ENCODE measurements around the gene TFCP2L1. TPM values are rescaled to one million over a fixed set of nuclear protein-coding genes. Genes with fewer than 3 reads are reported as not detected.

Gene TFCP2L1
- total RNA-seq, 2 experiments from 2014 or later: 0.17 to 0.30 TPM

- no peaks in the 10 kb centered on the region for H3K36me3 ChIP-seq (ENCODE audit: insufficient read depth, low read length)
- peaks cover 6% of the 10 kb centered on the region for H3K27me3 Mint-ChIP-seq
- ChIA-PET CTCF (no interaction called here), POLR2A (no interaction called here)
- no peaks in the 10 kb centered on the region for H3K4me1 Mint-ChIP-seq (ENCODE audit: low read depth)
- H3K4me1 ChIP-seq (ENCODE audit: insufficient read depth, low read length): no peaks in the 10 kb centered on the region
- no peak overlapping the region for H3K4me3 ChIP-seq (ENCODE audit: low read length)
- H3K36me3 Mint-ChIP-seq (ENCODE audit: low read depth): no peaks in the 10 kb centered on the region
- DNase-seq (no peak), ATAC-seq (ENCODE audit: poor library complexity) (no peak)
- peaks cover 2% of the 10 kb centered on the region for H3K9me3 Mint-ChIP-seq
- intact Hi-C loops (cut with DNase I, micrococcal nuclease): no loop called here
- no peak overlapping the region for H3K27ac Mint-ChIP-seq
- peaks cover 0 to 10% of the 10 kb centered on the region in 2 experiments for H3K9me3 ChIP-seq (ENCODE audit: control insufficient read depth in 1 of 2, insufficient read depth in 1 of 2, low read length in 2 of 2)
- H3K27ac ChIP-seq (ENCODE audit: low read depth in 1 of 2, low read length in 2 of 2): no peak overlapping the region
- no peak overlapping the region for H3K4me3 Mint-ChIP-seq
- H3K27me3 ChIP-seq (ENCODE audit: control insufficient read depth in 1 of 2, insufficient read depth in 2 of 2, low read length in 2 of 2): peaks cover 0 to 3% of the 10 kb centered on the region in 2 experiments
- no peak for TF ChIP-seq CTCF (IDR thresholded peaks at IDR 0.05)
Observed at GRCh38 chr2:121219866-121220265, 65.1 kb downstream of the TFCP2L1 start.

- no peak for ATAC-seq (ENCODE audit: poor library complexity)
Observed at GRCh38 chr2:121218386-121218938, 66.5 kb downstream of the TFCP2L1 start.

GRCh38 chr2:121217627-121218026, 67.4 kb downstream of the TFCP2L1 start:
- no peaks in the 10 kb centered on the region for H3K4me1 ChIP-seq (ENCODE audit: insufficient read depth, low read length)
- Mint-ChIP-seq H3K36me3 (ENCODE audit: low read depth) (no peaks in the 10 kb centered on the region), H3K4me3 (no peak overlapping the region), H3K4me1 (ENCODE audit: low read depth) (no peaks in the 10 kb centered on the region), H3K27ac (no peak overlapping the region), H3K27me3 (peaks cover 11% of the 10 kb centered on the region), H3K9me3 (no peaks in the 10 kb centered on the region)
- peaks cover 0 to 3% of the 10 kb centered on the region in 2 experiments for H3K27me3 ChIP-seq (ENCODE audit: control insufficient read depth in 1 of 2, insufficient read depth in 2 of 2, low read length in 2 of 2)
- no peak overlapping the region for H3K4me3 ChIP-seq (ENCODE audit: low read length)
- ATAC-seq (ENCODE audit: poor library complexity) (no peak), DNase-seq (no peak)
- H3K27ac ChIP-seq (ENCODE audit: low read depth in 1 of 2, low read length in 2 of 2): no peak overlapping the region
- peaks cover 0 to 7% of the 10 kb centered on the region in 2 experiments for H3K9me3 ChIP-seq (ENCODE audit: control insufficient read depth in 1 of 2, insufficient read depth in 1 of 2, low read length in 2 of 2)
- intact Hi-C loops (cut with DNase I, micrococcal nuclease): no loop called here
- ChIA-PET CTCF (no interaction called here), POLR2A (no interaction called here)
- H3K36me3 ChIP-seq (ENCODE audit: insufficient read depth, low read length): no peaks in the 10 kb centered on the region
- TF ChIP-seq CTCF (IDR thresholded peaks at IDR 0.05): no peak

More at GRCh38 chr2:121218386-121218938, 66.5 kb downstream of the TFCP2L1 start:
- Mint-ChIP-seq H3K27ac (no peak overlapping the region), H3K4me1 (ENCODE audit: low read depth) (no peaks in the 10 kb centered on the region), H3K27me3 (peaks cover 10% of the 10 kb centered on the region), H3K36me3 (ENCODE audit: low read depth) (no peaks in the 10 kb centered on the region), H3K4me3 (no peak overlapping the region), H3K9me3 (peaks cover 1% of the 10 kb centered on the region)
- TF ChIP-seq CTCF (IDR thresholded peaks at IDR 0.05): no peak
- ChIA-PET POLR2A (no interaction called here), CTCF (no interaction called here)
- intact Hi-C loops (cut with DNase I, micrococcal nuclease): no loop called here
- DNase-seq: no peak
- H3K27me3 ChIP-seq (ENCODE audit: control insufficient read depth in 1 of 2, insufficient read depth in 2 of 2, low read length in 2 of 2): peaks cover 0 to 3% of the 10 kb centered on the region in 2 experiments
- H3K27ac ChIP-seq (ENCODE audit: low read depth in 1 of 2, low read length in 2 of 2): no peak overlapping the region
- no peaks in the 10 kb centered on the region for H3K36me3 ChIP-seq (ENCODE audit: insufficient read depth, low read length)
- no peak overlapping the region for H3K4me3 ChIP-seq (ENCODE audit: low read length)
- peaks cover 0 to 7% of the 10 kb centered on the region in 2 experiments for H3K9me3 ChIP-seq (ENCODE audit: control insufficient read depth in 1 of 2, insufficient read depth in 1 of 2, low read length in 2 of 2)
- no peaks in the 10 kb centered on the region for H3K4me1 ChIP-seq (ENCODE audit: insufficient read depth, low read length)
